Amygdala (tissue), 56 donors: ENCODE results near the gene TRNAU1AP.

ENCODE experiments used
- DNase-seq, 56 donors: peaks; one replicate each; lab custom pipeline; 2025; lab: John Stamatoyannopoulos, UW

TRNAU1AP gene

GRCh38 chr1:28602536-28603439, 49.9 kb downstream of the TRNAU1AP start:
- DNase-seq: peak in 38 of 56 donors; percentile 3 to 86 (median 32)

DNA sequence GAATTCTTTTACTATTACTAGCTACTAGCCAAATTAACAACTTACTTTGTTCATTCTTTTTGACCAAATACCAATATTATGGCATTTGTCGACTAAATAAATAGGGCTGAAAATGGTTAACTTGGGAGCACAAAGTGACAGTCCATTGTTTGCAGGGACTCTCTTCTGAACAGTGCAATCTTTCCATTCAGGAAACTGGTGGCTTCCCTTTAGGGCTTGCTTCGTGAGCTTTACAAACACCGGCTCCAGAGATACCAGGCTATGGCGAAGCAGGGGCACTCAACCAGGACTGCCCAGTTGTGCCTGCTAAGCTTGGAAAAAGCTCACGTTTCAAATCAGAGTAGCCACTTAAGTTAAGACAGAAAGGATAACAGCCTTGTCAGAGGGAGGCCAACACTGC, 51.5 kb downstream of the TRNAU1AP start:
- DNase-seq: no peak

DNA sequence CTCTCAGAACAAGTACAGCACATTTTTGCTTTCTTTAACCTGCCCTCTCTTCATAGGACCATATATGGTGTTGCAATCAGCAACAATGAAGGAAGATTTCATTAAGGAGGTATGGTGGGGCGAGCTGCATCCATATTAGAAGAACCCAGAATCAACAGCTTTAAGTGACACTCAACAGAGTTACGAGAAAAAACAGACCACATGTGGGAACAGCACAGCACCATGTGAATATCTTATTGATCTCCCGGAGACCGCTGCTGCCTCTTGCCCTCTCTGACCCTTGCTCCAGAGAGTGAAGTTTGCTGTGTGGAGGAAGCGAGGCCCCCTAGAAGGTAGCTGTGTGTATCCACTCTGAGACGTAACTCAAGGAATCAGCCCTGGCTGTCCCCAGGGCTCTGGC, 52.1 kb downstream of the TRNAU1AP start:
- DNase-seq: no peak

GRCh38 chr1:28606771-28607170, 53.9 kb downstream of the TRNAU1AP start:
- DNase-seq: no peak

GRCh38 chr1:28613175-28613574, 60.3 kb downstream of the TRNAU1AP start:
- DNase-seq: no peak
